ENCODE data around the gene OR10W1. TPM values are rescaled to one million over a fixed set of nuclear protein-coding genes. Genes with fewer than 3 reads are reported as not detected.

The OR10W1 gene
- not detected in 2 replicates for total RNA-seq

GRCh38 chr11:58268142-58268541 is at the start of gene OR10W1:
OR10W1 (minus strand) TSS chr11:58268260; CDS start chr11:58267858, 402 bp downstream.

Other genes starting within 250 kb of the OR10W1 start
- gene OR9Q1, start 244.4 kb downstream of the OR10W1 start, total RNA-seq: not detected in 2 replicates
- not detected in 2 replicates for gene OR6Q1, start 237.3 kb downstream of the OR10W1 start, total RNA-seq
- gene OR9I1, start 142.7 kb downstream of the OR10W1 start, total RNA-seq: under 0.01 TPM in 1 of 2 replicates, not detected in the other
- 0.12 TPM in 1 of 2 replicates, not detected in the other for gene OR9Q2, start 79.2 kb downstream of the OR10W1 start, total RNA-seq
- gene OR1S2, start 64.1 kb downstream of the OR10W1 start, total RNA-seq: not detected in 2 replicates
- gene OR1S1, start 55.5 kb downstream of the OR10W1 start, total RNA-seq: 0.12 TPM in 1 of 2 replicates, not detected in the other
- gene OR10Q1, start 39.3 kb downstream of the OR10W1 start, total RNA-seq: not detected in 2 replicates
- gene OR5B17, start 90.8 kb upstream of the OR10W1 start, total RNA-seq: not detected in 2 replicates
- gene OR5B3, start 138.6 kb upstream of the OR10W1 start, total RNA-seq: not detected in 2 replicates
- not detected in 2 replicates for gene OR5B2, start 159.9 kb upstream of the OR10W1 start, total RNA-seq
- gene OR5B12, start 174.0 kb upstream of the OR10W1 start, total RNA-seq: 0.11 TPM in 1 of 2 replicates, not detected in the other
- not detected in 2 replicates for gene OR5B21, start 239.8 kb upstream of the OR10W1 start, total RNA-seq

Data from uterine smooth muscle cell (primary cell).